ENCODE data around the gene CAMTA1. TPM values are rescaled to one million over a fixed set of nuclear protein-coding genes. Genes with fewer than 3 reads are reported as not detected.
"Not testable (repeated sequence)": the region's sequence is repeated elsewhere in the genome, so short reads cannot be mapped to it uniquely, and the experiment has no call there.

Gene CAMTA1
- total RNA-seq, 2 experiments from 2014 or later: 43.9 to 73.3 TPM

DNA sequence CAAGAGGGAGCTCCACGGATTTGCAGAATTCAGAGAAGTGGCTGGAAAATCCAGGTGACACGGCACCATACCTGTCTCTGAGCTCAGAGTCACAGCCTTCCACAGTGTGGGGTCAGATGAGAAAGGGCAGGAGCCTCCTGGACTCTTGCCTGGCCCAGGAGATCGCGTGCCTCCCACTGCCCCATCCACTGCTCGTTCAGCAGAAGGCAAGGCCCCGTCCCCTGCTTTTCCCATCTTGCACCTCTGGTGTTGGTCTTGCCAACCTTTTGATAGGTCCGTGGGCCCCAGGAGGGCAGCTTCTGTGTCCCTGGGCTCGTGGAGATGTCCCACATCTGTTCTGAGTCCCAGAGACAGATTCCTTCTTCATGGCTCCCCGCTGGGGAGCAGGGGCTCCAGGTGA lies 902.2 kb downstream of the CAMTA1 start:
- Histone ChIP-seq H3K9me3 (ENCODE audit: low read length) (no peaks in the 10 kb centered on the region), H3K4me3 (ENCODE audit: low read depth, low read length, poor library complexity, severe bottlenecking) (no peak overlapping the region), H3K27ac (ENCODE audit: low read depth, low read length, poor library complexity, severe bottlenecking) (no peak overlapping the region), H3K9me2 (ENCODE audit: insufficient read depth, low read length) (no peaks in the 10 kb centered on the region), H4K20me1 (ENCODE audit: insufficient read depth, low read length) (no peaks in the 10 kb centered on the region), H3K79me2 (ENCODE audit: insufficient read depth, low read depth, low read length) (no peaks in the 10 kb centered on the region), H3K4me2 (ENCODE audit: low read length) (no peak overlapping the region), H3K36me3 (ENCODE audit: insufficient read depth, low read length) (no peaks in the 10 kb centered on the region), H3K4me1 (ENCODE audit: insufficient read depth, low read length, poor library complexity, severe bottlenecking) (no peaks in the 10 kb centered on the region), H2AFZ (ENCODE audit: low read length) (no peak overlapping the region)
- POLR2A ChIA-PET: no interaction called here
- TF ChIP-seq, protein P1, sequence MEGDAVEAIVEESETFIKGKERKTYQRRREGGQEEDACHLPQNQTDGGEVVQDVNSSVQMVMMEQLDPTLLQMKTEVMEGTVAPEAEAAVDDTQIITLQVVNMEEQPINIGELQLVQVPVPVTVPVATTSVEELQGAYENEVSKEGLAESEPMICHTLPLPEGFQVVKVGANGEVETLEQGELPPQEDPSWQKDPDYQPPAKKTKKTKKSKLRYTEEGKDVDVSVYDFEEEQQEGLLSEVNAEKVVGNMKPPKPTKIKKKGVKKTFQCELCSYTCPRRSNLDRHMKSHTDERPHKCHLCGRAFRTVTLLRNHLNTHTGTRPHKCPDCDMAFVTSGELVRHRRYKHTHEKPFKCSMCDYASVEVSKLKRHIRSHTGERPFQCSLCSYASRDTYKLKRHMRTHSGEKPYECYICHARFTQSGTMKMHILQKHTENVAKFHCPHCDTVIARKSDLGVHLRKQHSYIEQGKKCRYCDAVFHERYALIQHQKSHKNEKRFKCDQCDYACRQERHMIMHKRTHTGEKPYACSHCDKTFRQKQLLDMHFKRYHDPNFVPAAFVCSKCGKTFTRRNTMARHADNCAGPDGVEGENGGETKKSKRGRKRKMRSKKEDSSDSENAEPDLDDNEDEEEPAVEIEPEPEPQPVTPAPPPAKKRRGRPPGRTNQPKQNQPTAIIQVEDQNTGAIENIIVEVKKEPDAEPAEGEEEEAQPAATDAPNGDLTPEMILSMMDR (conservative IDR thresholded peaks at IDR 0.05; ENCODE audit: low read length): no peak
- no peak for TF ChIP-seq EZH2phosphoT487 (IDR thresholded peaks at IDR 0.05; ENCODE audit: borderline replicate concordance, low read depth, low read length)
- DNase-seq (ENCODE audit: low spot score): no peak
- CTCF ChIA-PET (ENCODE audit: unreplicated experiment): no interaction called here
- intact Hi-C loops (cut with micrococcal nuclease; ENCODE audit: unreplicated experiment): no loop called here
- BruUV-seq (replicated peaks): no TSS peak

DNA sequence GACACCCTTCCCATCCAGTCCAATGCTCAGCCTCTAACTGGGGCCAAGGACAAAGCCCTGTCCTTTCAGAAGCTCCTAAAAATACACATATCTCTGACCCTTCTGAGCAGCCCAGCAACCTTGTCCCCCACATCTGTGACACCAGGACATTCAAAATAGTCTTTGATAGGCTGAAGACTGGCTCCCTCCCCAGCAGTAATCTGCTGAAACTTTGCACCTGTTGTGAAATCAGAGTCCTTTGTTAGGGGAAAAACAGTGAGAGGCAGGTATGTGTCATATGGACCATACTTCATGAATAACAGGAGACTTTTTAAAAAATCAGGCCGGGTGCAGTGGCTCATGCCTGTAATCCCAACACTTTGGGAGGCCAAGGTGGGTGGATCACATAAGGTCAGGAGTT lies 903.4 kb downstream of the CAMTA1 start:
- ChIA-PET CTCF (ENCODE audit: unreplicated experiment) (no interaction called here), POLR2A (interaction anchor here (0.5 to 0.6 kb wide), 2 partner anchors 83 to 1288 kb away, joined by 3 to 4 read pairs; no protein-coding TSS in a partner anchor)
- TF ChIP-seq, protein P1 (conservative IDR thresholded peaks at IDR 0.05; ENCODE audit: low read length): no peak
- no peak for TF ChIP-seq EZH2phosphoT487 (IDR thresholded peaks at IDR 0.05; ENCODE audit: borderline replicate concordance, low read depth, low read length)
- Histone ChIP-seq H3K9me3 (ENCODE audit: low read length) (no peaks in the 10 kb centered on the region), H3K4me1 (ENCODE audit: insufficient read depth, low read length, poor library complexity, severe bottlenecking) (no peaks in the 10 kb centered on the region), H3K4me2 (ENCODE audit: low read length) (no peak overlapping the region), H3K4me3 (ENCODE audit: low read depth, low read length, poor library complexity, severe bottlenecking) (no peak overlapping the region), H4K20me1 (ENCODE audit: insufficient read depth, low read length) (no peaks in the 10 kb centered on the region), H3K27ac (ENCODE audit: low read depth, low read length, poor library complexity, severe bottlenecking) (no peak overlapping the region), H3K79me2 (ENCODE audit: insufficient read depth, low read depth, low read length) (no peaks in the 10 kb centered on the region), H3K36me3 (ENCODE audit: insufficient read depth, low read length) (no peaks in the 10 kb centered on the region), H3K9me2 (ENCODE audit: insufficient read depth, low read length) (no peaks in the 10 kb centered on the region), H2AFZ (ENCODE audit: low read length) (no peak overlapping the region)
- no peak for DNase-seq (ENCODE audit: low spot score)
- intact Hi-C loops (cut with micrococcal nuclease; ENCODE audit: unreplicated experiment): no loop called here
- BruUV-seq (replicated peaks): no TSS peak

DNA sequence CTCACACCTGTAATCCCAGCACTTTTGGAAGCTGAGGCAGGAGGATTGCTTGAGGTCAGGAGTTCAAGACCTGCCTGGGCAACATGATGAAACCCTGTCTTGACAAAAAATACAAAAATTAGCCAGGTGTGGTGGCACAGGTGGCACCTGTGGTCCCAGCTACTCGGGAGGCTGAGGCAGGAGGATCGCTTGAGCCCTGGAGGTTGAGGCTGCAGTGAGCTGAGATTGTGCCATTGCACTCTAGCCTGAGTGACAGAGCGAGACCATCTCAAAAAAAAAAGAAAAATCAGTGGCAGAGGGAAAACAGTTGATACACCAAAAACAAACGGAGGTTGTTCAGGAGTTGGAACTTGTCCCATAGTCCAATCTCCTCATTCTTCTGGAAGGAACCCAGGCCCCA lies 904.1 kb downstream of the CAMTA1 start:
- CTCF ChIA-PET (ENCODE audit: unreplicated experiment); H3K9me2 ChIP-seq (ENCODE audit: insufficient read depth, low read length); intact Hi-C loops (cut with micrococcal nuclease; ENCODE audit: unreplicated experiment); H2AFZ ChIP-seq (ENCODE audit: low read length); H3K9me3 ChIP-seq (ENCODE audit: low read length); H3K4me2 ChIP-seq (ENCODE audit: low read length); H3K4me1 ChIP-seq (ENCODE audit: insufficient read depth, low read length, poor library complexity, severe bottlenecking); POLR2A ChIA-PET; H3K36me3 ChIP-seq (ENCODE audit: insufficient read depth, low read length); H4K20me1 ChIP-seq (ENCODE audit: insufficient read depth, low read length); BruUV-seq (replicated peaks); H3K27ac ChIP-seq (ENCODE audit: low read depth, low read length, poor library complexity, severe bottlenecking); H3K79me2 ChIP-seq (ENCODE audit: insufficient read depth, low read depth, low read length); H3K4me3 ChIP-seq (ENCODE audit: low read depth, low read length, poor library complexity, severe bottlenecking); DNase-seq (ENCODE audit: low spot score): not testable (repeated sequence)
